Immature natural killer cell (primary cell): ENCODE results near the gene ABHD14A. TPM values are rescaled to one million over a fixed set of nuclear protein-coding genes. Genes with fewer than 3 reads are reported as not detected.

Source experiments
- DNase-seq, 3 donors: peaks; one replicate each; pipeline ENCODE4 v3.0.0; 2022; ENCODE audit warnings: mixed read lengths in 1 of 3
- H3K27ac Mint-ChIP-seq, 6 donors: one replicate each; pipeline ENCODE4 v1.8.0; 2020; ENCODE audit warnings: mixed read lengths in 6 of 6, mild to moderate bottlenecking in 5 of 6, inconsistent platforms in 4 of 6, moderate library complexity in 3 of 6
- H3K27me3 Mint-ChIP-seq, 3 donors: one replicate each; pipeline ENCODE4 v1.8.0; 2020 to 2021; ENCODE audit warnings: low read depth in 3 of 3, mild to moderate bottlenecking in 3 of 3, mixed read lengths in 3 of 3, moderate library complexity in 3 of 3, inconsistent platforms in 1 of 3
- H3K36me3 Mint-ChIP-seq, 3 donors: one replicate each; pipeline ENCODE4 v1.8.0; 2020; ENCODE audit warnings: mixed read lengths in 3 of 3, inconsistent platforms in 2 of 3, mild to moderate bottlenecking in 2 of 3
- H3K4me1 Mint-ChIP-seq, 2 donors: one replicate each; pipeline ENCODE4 v1.8.0; 2020; ENCODE audit warnings: inconsistent platforms in 2 of 2, mild to moderate bottlenecking in 2 of 2, mixed read lengths in 2 of 2, moderate library complexity in 1 of 2
- H3K4me3 Mint-ChIP-seq, 5 donors: one replicate each; pipeline ENCODE4 v1.8.0; 2020; ENCODE audit warnings: mild to moderate bottlenecking in 5 of 5, mixed read lengths in 5 of 5, inconsistent platforms in 3 of 5, moderate library complexity in 3 of 5
- H3K9me3 Mint-ChIP-seq, 6 donors: one replicate each; pipeline ENCODE4 v1.8.0; 2020; ENCODE audit warnings: mild to moderate bottlenecking in 6 of 6, mixed read lengths in 6 of 6, inconsistent platforms in 4 of 6, moderate library complexity in 3 of 6
- polyA plus RNA-seq, 3 donors: library from polyadenylated mRNA; unstranded; fragments of 300-500 nt; fragmentation: Illumina TruSeq; gene quantifications; one replicate each; pipeline ENCODE4 v1.2.3, GENCODE V29; 2021

Gene ABHD14A
- polyA plus RNA-seq, 3 donors from 2014 or later = 90.2 to 134 (median 97.6) TPM

DNA sequence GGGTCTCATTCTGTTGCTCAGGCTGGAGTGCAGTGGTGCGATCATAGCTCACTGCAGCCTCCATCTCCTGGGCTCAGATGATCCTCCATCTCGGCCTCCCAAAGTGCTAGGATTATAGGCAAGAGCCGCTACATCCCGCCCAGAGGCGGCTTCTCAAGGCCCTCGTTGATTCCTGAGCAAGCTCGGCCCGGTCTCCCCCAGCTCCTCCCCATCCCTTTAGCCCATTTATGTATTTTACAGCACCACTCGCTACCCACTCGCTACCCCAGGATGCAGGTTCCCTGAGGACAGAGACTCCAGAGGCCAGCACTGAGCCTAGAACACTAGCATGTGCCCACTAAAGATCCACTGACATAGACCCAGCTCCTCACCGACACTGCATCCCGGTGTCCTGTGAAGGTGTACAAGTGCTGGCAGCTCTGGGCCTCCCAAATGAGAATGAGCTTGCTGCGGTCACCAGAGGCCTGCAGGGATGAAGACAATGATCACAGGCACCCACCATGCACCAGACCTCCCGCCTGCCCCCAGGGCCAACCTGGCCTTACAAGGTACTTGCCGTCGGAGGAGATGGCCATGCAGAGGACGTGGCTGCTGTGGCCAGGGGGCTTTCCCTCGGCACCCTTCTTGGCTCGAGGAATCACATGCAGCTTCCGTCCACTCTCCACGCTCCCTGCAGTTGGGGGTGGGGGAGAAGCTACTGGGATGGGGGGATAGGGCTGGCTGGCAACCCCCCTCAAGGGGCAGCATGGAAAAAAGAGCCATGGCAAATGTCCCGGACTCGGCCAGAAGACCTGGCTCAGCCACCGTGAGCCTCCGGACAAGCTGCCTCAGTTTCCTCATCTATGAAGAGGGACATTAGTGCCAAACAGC, 38.7 kb upstream of the ABHD14A start:
- H3K4me3 Mint-ChIP-seq = no peak overlapping the region
- H3K9me3 Mint-ChIP-seq = peaks cover 0 to 2% (median 0%) of the 10 kb centered on the region in 6 donors
- peaks cover 0 to 26% (median 4%) of the 10 kb centered on the region in 3 donors for H3K36me3 Mint-ChIP-seq
- DNase-seq = no peak
- peaks cover 16% of the 10 kb centered on the region in 2 donors for H3K4me1 Mint-ChIP-seq
- no peak overlapping the region for H3K27ac Mint-ChIP-seq
- H3K27me3 Mint-ChIP-seq = no peaks in the 10 kb centered on the region

- peaks cover 0 to 3% (median 3%) of the 10 kb centered on the region in 3 donors for H3K27me3 Mint-ChIP-seq
- DNase-seq = no peak
- H3K36me3 Mint-ChIP-seq = peaks cover 0 to 23% (median 4%) of the 10 kb centered on the region in 3 donors
- peaks cover 21 to 22% of the 10 kb centered on the region in 2 donors for H3K4me1 Mint-ChIP-seq
- H3K4me3 Mint-ChIP-seq = no peak overlapping the region
- H3K27ac Mint-ChIP-seq = no peak overlapping the region
- peaks cover 0 to 2% (median 0%) of the 10 kb centered on the region in 6 donors for H3K9me3 Mint-ChIP-seq
Observed at GRCh38 chr3:51937014-51937413, 37.9 kb upstream of the ABHD14A start.

GRCh38 chr3:51937611-51938450, 37.0 kb upstream of the ABHD14A start:
- Mint-ChIP-seq H3K27ac (no peak overlapping the region), H3K4me1 (peaks cover 26 to 28% of the 10 kb centered on the region in 2 donors), H3K27me3 (peaks cover 0 to 5% (median 3%) of the 10 kb centered on the region in 3 donors), H3K9me3 (peaks cover 0 to 2% (median 0%) of the 10 kb centered on the region in 6 donors), H3K36me3 (peaks cover 0 to 23% (median 4%) of the 10 kb centered on the region in 3 donors), H3K4me3 (no peak overlapping the region)
- DNase-seq = no peak

DNA sequence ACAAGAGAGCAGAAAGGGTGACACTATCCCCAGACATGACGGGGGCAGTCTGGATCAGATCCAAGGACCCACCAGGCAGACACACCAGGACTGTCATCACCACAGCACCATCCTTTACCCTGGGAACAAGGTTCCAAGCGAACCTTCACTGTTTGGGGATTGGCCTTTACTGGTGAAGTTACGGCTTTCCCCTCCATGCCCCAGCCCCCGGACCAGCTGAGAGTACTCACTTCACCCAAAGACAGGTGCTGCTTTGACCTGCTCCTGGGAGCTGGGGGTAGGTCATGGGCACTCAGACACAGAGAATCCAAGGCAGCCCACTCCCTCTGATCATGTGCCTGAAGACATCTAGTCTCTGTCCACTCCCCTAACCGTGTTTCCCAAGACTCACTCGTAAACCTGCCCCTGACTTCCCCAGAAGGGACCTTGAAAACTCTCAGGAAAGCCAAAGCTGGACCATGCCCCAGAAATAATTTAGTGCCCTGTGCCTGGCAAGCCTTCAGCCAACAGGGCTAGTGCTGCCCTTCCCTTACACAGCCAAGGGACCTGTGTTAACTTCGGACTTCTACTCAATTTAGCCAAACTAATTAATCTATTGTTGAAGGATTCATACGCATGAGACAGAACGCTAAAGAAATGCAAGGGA, 36.0 kb upstream of the ABHD14A start:
- no peak for DNase-seq
- Mint-ChIP-seq H3K27me3 (peaks cover 0 to 5% (median 4%) of the 10 kb centered on the region in 3 donors), H3K4me1 (peaks cover 26 to 31% of the 10 kb centered on the region in 2 donors), H3K4me3 (peak overlapping the region in 3 of 5 donors; percentile 7 to 23 (median 12)), H3K36me3 (peaks cover 0 to 23% (median 4%) of the 10 kb centered on the region in 3 donors), H3K9me3 (no peaks in the 10 kb centered on the region), H3K27ac (peak overlapping the region in 2 of 6 donors; percentile 31 to 67)

GRCh38 chr3:51940648-51941462, 34.0 kb upstream of the ABHD14A start:
- Mint-ChIP-seq H3K9me3 (no peaks in the 10 kb centered on the region), H3K4me3 (peak overlapping the region; percentile 89 to 93 (median 90)), H3K27ac (peak overlapping the region; percentile 48 to 82 (median 68)), H3K4me1 (peaks cover 26 to 31% of the 10 kb centered on the region in 2 donors), H3K36me3 (peaks cover 0 to 14% (median 4%) of the 10 kb centered on the region in 3 donors), H3K27me3 (peaks cover 0 to 5% (median 4%) of the 10 kb centered on the region in 3 donors)
- no peak for DNase-seq

DNA sequence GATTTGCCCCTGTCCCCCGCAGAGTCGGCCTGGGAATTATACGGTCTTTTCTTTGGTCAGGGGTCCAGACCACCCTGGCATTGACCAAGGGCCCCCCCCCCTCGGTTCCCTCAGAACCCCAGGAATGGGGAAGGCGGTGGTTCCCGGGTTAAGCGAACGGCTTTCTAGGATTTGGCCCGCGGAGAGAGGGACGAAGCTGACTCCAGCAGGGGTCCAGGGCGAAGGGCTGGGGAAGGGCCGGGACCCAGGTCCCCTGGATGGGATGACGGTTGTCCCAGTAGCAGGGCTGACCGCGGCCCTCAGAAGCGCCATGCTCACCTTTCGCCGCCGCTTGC, 33.4 kb upstream of the ABHD14A start:
- no peak for DNase-seq
- Mint-ChIP-seq H3K36me3 (peaks cover 0 to 10% (median 4%) of the 10 kb centered on the region in 3 donors), H3K27ac (peak overlapping the region; percentile 48 to 82 (median 64)), H3K9me3 (no peaks in the 10 kb centered on the region), H3K27me3 (peaks cover 0 to 5% (median 4%) of the 10 kb centered on the region in 3 donors), H3K4me3 (peak overlapping the region; percentile 89 to 93 (median 90)), H3K4me1 (peaks cover 26 to 31% of the 10 kb centered on the region in 2 donors)

- peak; percentile 99 to 100 (median 100) for DNase-seq
- peak within 1 kb of the TSS; percentile 89 to 93 (median 90) for H3K4me3 Mint-ChIP-seq
- peaks cover 0 to 5% (median 0%) of the 10 kb centered on the region in 3 donors for H3K36me3 Mint-ChIP-seq
- H3K4me1 Mint-ChIP-seq = peaks cover 26 to 31% of the 10 kb centered on the region in 2 donors
- peak within 1 kb of the TSS; percentile 64 to 92 (median 87) for H3K27ac Mint-ChIP-seq
- H3K9me3 Mint-ChIP-seq = no peaks in the 10 kb centered on the region
- peaks cover 2 to 6% (median 5%) of the 10 kb centered on the region in 3 donors for H3K27me3 Mint-ChIP-seq
Observed at GRCh38 chr3:51941798-51942602, 32.9 kb upstream of the ABHD14A start, which contains the start of the genes PARP3 and RRP9. PARP3 (plus strand) TSS chr3:51942363; CDS start chr3:51943356, 993 bp downstream. RRP9 (minus strand) TSS chr3:51941904; CDS start chr3:51941867, 37 bp downstream.

GRCh38 chr3:51942603-51943450, 32.0 kb upstream of the ABHD14A start:
- H3K9me3 Mint-ChIP-seq = no peaks in the 10 kb centered on the region
- H3K4me1 Mint-ChIP-seq = peaks cover 26 to 31% of the 10 kb centered on the region in 2 donors
- H3K27me3 Mint-ChIP-seq = peaks cover 2 to 7% (median 6%) of the 10 kb centered on the region in 3 donors
- H3K27ac Mint-ChIP-seq = peak overlapping the region; percentile 64 to 92 (median 87)
- H3K36me3 Mint-ChIP-seq = no peaks in the 10 kb centered on the region
- peak; percentile 16 to 32 (median 19) for DNase-seq
- peak overlapping the region; percentile 89 to 93 (median 90) for H3K4me3 Mint-ChIP-seq

- Mint-ChIP-seq H3K9me3 (no peaks in the 10 kb centered on the region), H3K4me1 (peaks cover 26 to 31% of the 10 kb centered on the region in 2 donors), H3K36me3 (no peaks in the 10 kb centered on the region), H3K27ac (peak overlapping the region in 3 of 6 donors; percentile 21 to 64 (median 47)), H3K27me3 (peaks cover 2 to 7% (median 6%) of the 10 kb centered on the region in 3 donors), H3K4me3 (peak overlapping the region in 4 of 5 donors; percentile 9 to 90 (median 18))
- DNase-seq = no peak
Observed at GRCh38 chr3:51943451-51944391, 31.1 kb upstream of the ABHD14A start.

GRCh38 chr3:51944451-51945021, 30.3 kb upstream of the ABHD14A start:
- peaks cover 2 to 7% (median 6%) of the 10 kb centered on the region in 3 donors for H3K27me3 Mint-ChIP-seq
- H3K9me3 Mint-ChIP-seq = no peaks in the 10 kb centered on the region
- peak overlapping the region in 2 of 6 donors; percentile 21 to 71 for H3K27ac Mint-ChIP-seq
- peak overlapping the region in 2 of 5 donors; percentile 2 to 12 for H3K4me3 Mint-ChIP-seq
- no peaks in the 10 kb centered on the region for H3K36me3 Mint-ChIP-seq
- H3K4me1 Mint-ChIP-seq = peaks cover 21 to 28% of the 10 kb centered on the region in 2 donors
- DNase-seq = no peak
